Activated CD4-positive, alpha-beta T cell treated with anti-CD3 and anti-CD28 coated beads, Interleukin-2, amount 50 U/mL, for 4 hours (primary cell): Measurements from ENCODE around the gene HTR1D.

Experiments used
- DNase-seq, 2 experiments: peaks; one replicate each; pipeline ENCODE4 v3.0.0-alpha.2; 2020

Gene HTR1D

DNA sequence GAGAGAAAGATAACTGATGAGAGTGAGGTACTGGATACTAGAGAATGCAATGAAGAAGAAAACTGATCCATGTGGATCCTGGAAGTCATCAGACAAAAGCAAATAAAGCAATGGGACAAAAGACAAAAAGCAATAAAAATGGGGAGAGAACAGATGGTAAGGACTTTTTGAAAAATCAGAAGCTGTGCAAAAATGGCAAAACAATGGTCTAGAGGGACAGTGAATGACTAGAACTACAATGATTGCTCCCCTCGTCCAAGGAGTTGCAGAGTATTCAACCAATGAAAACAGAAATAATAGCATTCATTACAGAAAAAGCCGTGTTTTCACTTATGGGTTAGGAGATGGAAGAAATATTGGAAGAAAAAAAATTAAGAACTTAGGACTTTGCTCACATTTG lies 67.2 kb downstream of the HTR1D start:
- DNase-seq, result no peak

DNA sequence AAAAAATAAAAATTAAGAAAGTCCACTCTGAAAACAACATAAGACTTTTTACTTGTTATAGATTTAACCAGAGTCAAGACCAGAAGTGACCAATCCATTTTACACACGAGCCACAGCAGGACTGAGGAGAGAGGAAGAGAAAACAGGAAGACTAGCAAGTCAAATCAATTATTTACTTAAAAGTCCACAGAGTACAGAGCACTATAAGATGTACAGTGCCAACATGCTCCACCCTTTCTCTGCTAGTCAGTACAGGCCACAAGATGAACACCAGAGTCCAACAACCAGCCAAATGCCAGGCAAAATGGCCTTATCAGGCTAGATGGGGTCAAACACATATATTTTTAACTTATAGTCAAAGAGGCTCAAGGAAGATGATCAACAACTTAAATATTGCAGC lies 68.2 kb downstream of the HTR1D start:
- DNase-seq, result no peak

DNA sequence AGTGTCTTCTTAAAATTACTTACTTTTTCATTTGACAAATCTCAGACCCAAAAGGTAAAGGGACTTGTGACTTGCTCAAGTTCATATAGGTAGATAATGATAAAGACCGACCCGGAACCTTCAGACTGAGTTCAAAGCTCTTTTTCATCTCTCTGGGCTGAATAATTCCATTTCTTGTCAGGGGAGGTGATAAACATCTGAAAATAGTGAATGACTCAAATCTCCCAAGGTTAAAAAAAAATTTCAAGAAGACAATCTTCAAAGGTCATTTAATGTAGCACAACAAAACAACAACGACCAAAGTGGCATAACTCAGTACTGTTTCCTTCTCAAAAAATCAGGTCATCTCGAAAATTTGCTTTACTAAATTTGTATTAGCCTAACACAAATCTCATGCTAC lies 69.2 kb downstream of the HTR1D start:
- no peak for DNase-seq
